HG03354 (cell line): ENCODE measurements around the gene LRIT3.
"Not testable (repeated sequence)": the region's sequence is repeated elsewhere in the genome, so short reads cannot be mapped to it uniquely, and the experiment has no call there.

Experiments
- ATAC-seq: cut with Tn5 transposase; IDR thresholded peaks from one replicate; pipeline ENCODE4 v1.9.1; 2021; ENCODE audit warnings: mild to moderate bottlenecking; ENCODE audit not compliant: unreplicated experiment, poor library complexity, severe bottlenecking

Gene LRIT3

DNA sequence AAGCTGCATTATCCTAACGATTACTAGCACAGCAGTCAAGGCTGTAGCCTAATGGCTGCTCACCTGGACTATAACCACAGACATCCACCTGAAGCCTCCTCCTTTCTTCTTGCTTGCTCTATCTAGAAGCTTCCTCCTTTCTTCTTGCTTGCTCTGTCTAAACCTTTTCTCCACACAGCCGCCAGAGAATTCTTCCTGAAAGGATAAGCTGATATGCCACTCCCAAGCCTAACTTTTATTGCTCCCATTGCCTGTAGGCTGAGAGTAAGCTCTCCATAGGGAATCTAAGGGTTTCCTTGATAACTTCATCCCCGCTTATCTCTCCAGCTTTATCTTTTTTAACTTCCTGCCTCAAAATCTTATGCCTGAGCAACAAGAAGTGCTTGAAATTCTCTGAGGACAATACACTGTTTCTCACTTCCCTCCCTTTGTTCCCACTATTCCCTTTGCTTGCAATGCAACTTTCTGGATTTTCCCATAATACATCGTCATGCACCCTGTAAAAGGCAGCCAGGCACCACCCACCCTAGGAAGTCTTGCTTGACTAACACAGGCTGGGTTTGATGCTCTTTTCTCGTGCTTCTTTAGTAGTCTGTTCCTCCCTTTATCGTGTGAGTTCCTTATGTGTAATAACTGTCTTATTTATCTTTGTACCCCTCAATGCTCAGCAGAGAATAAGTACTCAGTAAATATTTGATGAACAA, 1.4 kb upstream of the LRIT3 start:
- no peak for ATAC-seq

DNA sequence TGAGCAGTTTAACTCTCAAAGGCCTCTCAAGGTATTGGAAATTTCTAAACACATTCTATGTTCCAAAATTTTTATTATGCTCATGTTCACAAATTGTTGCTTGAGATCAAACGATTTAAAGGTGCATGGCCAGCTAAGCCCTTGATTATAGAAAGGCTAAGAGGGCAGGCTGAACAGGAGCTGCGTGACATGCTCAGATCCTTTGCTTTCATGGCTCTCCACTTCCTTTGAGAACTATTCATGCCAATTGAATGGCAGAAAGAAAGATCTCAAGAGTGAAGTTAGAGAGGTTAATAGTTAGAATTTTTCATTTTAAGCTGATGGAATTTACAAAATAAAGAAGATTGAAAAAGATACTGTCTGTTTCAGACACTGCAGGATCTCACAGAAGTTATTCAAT, 594 bp downstream of the LRIT3 start:
- ATAC-seq: no peak

- no peak for ATAC-seq
Observed at GRCh38 chr4:109850601-109851000, 2.7 kb downstream of the LRIT3 start.

DNA sequence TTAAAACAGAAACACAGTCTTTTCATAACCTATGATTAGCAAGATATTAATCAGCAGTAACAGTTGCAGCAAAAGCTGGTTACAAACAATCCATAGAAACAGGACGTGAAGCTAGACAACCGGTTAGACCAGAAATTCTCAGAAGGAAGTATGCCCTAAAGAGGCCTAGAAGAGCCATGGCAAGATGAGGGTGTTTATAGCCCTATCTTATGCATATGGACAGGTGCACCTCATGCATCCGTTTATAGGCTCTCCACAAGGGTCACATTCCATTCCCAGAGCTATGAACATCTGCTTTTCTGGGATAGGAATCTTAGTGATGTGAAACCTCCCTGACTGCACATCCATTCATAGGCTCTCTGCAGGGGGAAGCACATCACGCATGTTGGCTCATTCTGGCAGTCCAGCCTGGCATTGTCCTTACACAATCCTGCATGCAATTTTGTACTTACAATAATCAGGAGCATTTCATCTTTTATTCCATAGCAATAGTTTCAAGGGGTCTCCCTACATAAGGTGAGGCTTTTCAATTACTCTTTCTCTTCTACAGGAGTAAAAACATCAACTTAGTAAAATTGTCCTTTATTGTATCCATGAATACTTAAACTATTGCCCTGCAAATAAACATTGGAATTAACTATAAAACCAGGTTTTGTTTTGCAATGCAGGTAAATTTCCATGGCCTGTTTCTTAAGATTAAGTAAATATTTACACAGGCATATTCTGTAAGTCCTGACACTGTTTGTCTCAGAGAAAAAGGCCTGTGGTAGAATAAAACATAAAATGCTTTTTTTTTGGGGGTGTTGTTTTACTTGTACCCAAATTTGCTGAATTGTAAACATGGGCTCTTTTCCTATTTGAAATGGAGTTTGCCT, 11.8 kb downstream of the LRIT3 start:
- ATAC-seq: not testable (repeated sequence)

GRCh38 chr4:109861271-109861670, 13.4 kb downstream of the LRIT3 start:
- ATAC-seq: no peak

DNA sequence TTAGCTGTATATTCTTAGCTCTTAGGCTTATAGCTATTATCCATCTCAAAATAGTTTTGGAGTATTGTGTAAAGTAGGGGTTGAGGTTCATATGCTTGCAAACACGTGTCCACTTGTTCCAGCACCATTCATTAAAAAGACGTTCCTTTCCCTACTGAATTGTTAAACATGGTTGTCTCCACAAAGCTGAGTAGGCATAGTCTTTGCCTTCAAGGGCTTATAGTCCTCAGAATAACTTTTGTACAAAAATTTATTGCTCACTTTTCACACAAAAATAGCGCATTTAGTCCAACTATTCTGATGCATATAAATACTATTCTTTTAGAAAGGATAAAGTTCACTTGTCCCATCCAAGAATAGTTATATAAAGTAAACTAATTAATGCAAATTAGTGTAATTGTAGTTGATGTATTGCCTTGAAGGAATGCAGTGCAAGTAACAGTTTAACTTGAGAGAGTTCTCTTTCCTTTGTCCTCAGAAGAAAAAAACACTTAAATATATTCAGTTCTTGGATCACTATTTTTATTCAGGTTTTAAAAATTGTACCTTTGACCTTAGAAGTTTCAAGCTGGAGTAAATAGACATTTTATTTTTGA, 14.1 kb downstream of the LRIT3 start:
- no peak for ATAC-seq

DNA sequence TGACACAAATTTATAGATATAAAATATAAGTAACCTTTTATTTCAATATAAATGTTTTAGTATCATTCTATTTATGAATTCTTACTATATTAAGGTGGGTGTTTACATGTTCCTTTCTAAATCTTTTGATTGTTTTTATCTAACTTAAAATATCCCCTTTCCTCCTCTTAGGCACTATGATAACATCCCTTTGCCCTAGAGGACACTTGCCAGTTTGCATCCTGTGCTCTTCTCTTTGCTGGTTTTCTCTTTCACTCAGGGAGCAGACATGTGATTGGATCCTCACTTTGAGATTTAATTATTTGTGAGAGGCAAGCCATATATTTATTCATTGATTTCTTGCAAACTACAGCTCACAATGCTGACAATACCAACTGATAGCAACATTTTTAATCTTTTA, 16.2 kb downstream of the LRIT3 start:
- no peak for ATAC-seq

- ATAC-seq: no peak
Observed at GRCh38 chr4:109870061-109870460, 22.2 kb downstream of the LRIT3 start.

GRCh38 chr4:109872065-109872464, 24.2 kb downstream of the LRIT3 start:
- no peak for ATAC-seq

DNA sequence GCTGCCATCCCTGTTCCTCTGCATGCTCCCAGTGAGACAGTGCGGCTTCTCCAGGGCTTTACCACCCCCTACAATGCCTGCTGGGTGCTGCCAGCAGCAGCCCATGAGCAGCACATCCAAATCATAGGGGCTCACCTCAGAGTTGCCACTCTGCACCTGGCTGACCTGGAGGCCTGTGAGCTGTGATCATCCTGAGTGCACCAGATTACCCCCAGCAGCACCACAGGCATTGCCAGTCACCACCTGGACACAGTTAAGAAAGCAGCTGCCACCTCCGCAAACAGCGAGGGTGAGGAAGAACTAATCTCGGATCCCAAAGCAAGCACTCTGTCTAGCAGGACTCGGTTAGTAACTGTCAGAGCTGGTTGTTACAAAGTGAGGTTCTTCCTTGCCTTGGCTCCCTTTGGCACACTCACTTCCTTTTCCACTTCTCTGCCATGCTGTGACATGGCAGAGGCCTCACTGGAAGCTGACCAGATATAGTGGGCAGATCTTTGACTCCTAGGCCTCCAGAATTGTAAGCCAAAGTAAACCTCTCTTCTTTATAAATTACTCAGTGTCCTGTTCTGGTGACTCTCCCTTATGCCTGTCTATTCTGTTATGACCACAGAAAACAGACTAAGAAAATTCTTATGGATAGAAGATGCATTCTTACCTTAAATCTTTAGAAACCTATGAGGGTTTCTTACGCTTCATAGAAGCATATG, 25.2 kb downstream of the LRIT3 start:
- no peak for ATAC-seq

- no peak for ATAC-seq
Observed at GRCh38 chr4:109873791-109874514, 26.0 kb downstream of the LRIT3 start.

- ATAC-seq: no peak
Observed at GRCh38 chr4:109875106-109875505, 27.2 kb downstream of the LRIT3 start.

- not testable (repeated sequence) for ATAC-seq
Observed at GRCh38 chr4:109875553-109875952, 27.6 kb downstream of the LRIT3 start.

DNA sequence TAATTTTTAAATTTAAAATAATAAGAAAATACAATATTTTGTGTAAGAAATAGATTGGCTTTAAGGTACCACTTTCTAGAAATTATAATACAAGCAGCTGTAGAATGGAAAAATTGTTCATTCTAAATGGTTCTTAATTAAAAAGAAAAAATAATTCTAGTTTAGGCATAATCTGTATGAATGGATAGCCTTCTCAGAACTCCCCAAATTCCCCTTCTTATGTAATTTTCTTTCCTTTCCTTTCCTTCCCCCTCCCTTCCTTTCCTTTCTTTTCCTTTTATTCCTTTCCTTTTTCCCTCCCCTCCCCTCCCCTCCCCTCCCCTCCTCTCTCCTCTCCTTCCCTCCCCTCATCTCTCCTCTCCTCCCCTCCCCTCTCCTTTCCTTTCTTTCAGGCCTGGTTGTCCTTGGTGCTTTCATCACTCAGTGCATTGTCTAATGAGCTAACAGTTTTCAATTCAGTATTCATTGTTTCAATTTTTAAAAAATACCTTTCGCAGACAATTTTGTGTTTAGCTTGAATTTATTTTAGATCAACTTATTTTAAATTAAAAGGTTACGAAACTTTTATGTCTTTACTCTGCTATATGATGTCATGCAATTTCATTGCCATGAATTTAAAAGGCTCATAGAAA, 28.8 kb downstream of the LRIT3 start:
- no peak for ATAC-seq

- peak; percentile 93 for ATAC-seq
Observed at GRCh38 chr4:109877400-109877799, 29.5 kb downstream of the LRIT3 start.

- ATAC-seq: no peak
Observed at GRCh38 chr4:109878355-109878754, 30.4 kb downstream of the LRIT3 start.

DNA sequence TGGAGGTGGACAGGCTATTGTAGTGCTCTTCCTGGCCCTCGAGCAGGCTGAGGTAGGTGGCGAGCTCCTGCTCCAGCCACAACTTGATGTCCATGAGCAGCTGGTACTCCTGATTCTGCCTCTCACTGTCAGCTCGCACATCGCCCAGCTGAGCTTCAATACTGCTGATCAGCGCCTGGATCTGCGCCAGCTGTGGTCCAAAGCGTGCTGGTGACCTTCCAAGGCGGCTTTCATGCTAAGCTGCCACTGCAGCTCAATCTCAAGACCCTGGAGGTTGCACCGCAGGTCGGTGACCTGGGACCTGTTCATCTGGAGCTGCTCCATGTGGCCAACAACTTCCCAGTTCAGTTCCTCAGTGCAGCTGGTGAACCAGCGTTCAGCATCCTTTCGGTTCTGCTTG, 31.2 kb downstream of the LRIT3 start:
- no peak for ATAC-seq

GRCh38 chr4:109879636-109880314, 31.9 kb downstream of the LRIT3 start:
- ATAC-seq: no peak

GRCh38 chr4:109886303-109886702, 38.4 kb downstream of the LRIT3 start:
- no peak for ATAC-seq
